Gastroesophageal sphincter (tissue), 4 donors: ENCODE results near the gene KLF2. TPM values are rescaled to one million over a fixed set of nuclear protein-coding genes. Genes with fewer than 3 reads are reported as not detected.

Experiments used
- ATAC-seq: fragments of 150-250 bp; one replicate; pipeline ENCODE4 v1.9.1; 2016; ENCODE audit warnings: mild to moderate bottlenecking, moderate library complexity
- H3K27ac ChIP-seq, 4 donors: fragments of 200-600 bp; sonication (generic) in 3 of 4; 1 replicate in 3 of 4; 2 replicates in 1 of 4; pipeline ENCODE4 v1.5.1; 2016 to 2019
- H3K27me3 ChIP-seq: fragments of 200-600 bp; sonication (generic); one replicate; pipeline ENCODE4 v1.5.1; 2019
- H3K36me3 ChIP-seq, 2 donors: fragments of 200-600 bp; sonication (generic); one replicate each; pipeline ENCODE4 v1.5.1; 2019; ENCODE audit warnings: control low read depth in 1 of 2
- H3K4me1 ChIP-seq, 3 donors: fragments of 200-600 bp; sonication (generic); 1 replicate in 2 of 3; 2 replicates in 1 of 3; pipeline ENCODE4 v1.5.1; 2016 to 2019; ENCODE audit warnings: control low read depth in 2 of 3
- H3K4me3 ChIP-seq, 2 donors: fragments of 200-600 bp; sonication (generic); one replicate each; pipeline ENCODE4 v1.5.1; 2019; ENCODE audit warnings: mild to moderate bottlenecking in 1 of 2, moderate library complexity in 1 of 2
- H3K9me3 ChIP-seq, 3 donors: fragments of 200-600 bp; sonication (generic); one replicate each; pipeline ENCODE4 v1.5.1; 2017 to 2019; ENCODE audit warnings: control low read depth in 2 of 3
- EP300 ChIP-seq: sonication (generic); formaldehyde crosslinking; IDR thresholded peaks from one replicate; pipeline ENCODE4 v1.6.1; 2017; ENCODE audit warnings: antibody characterized with exemption, mild to moderate bottlenecking
- POLR2A ChIP-seq, 2 donors: fragments of 450-650 bp; IDR thresholded peaks; one replicate each; pipeline ENCODE4 v1.6.1; 2017; ENCODE audit warnings: antibody characterized with exemption in 2 of 2, mild to moderate bottlenecking in 2 of 2, moderate library complexity in 1 of 2
- POLR2AphosphoS5 ChIP-seq: sonication (generic); formaldehyde crosslinking; IDR thresholded peaks from one replicate; pipeline ENCODE4 v1.6.1; 2017; ENCODE audit warnings: antibody characterized with exemption
- WGBS, 2 donors: methylation state at CpG; one replicate each; pipeline ENCODE4 v1.1.5; 2018; ENCODE audit warnings: low coverage in 1 of 2; 5-methylcytosine and 5-hydroxymethylcytosine counted together
- total RNA-seq, 4 donors: library from RNA; depleted of rRNA; stranded (reverse); fragments of >200 nt; gene quantifications; one replicate each; pipeline ENCODE4 v1.1.0, GENCODE V29; 2016
- TF ChIP-seq, protein P1 (sequence below), 4 experiments: fragments of 200-600 bp in 2 of 4; fragments of 450-650 bp in 2 of 4; sonication (generic) in 1 of 4; IDR thresholded peaks; one replicate each; pipeline ENCODE4 v1.5.1; 2017 to 2019; ENCODE audit warnings: antibody characterized with exemption in 4 of 4, mild to moderate bottlenecking in 2 of 4, moderate library complexity in 2 of 4

Gene KLF2
- total RNA-seq, 4 donors from 2014 or later, result 29.4 to 40.0 (median 34.9) TPM

GRCh38 chr19:16320987-16321386 is 3.6 kb upstream of the KLF2 start:
- WGBS, 2 donors, result 95% methylated on average over 2 of the region's 3 CpGs; no CpG with 5 or more reads in 1 of the 2 donors

GRCh38 chr19:16325161-16325527 is 518 bp downstream of the KLF2 start:
- WGBS, 2 donors, result 0% methylated on average over 1 of the region's 52 CpGs; no CpG with 5 or more reads in 1 of the 2 donors
- H3K36me3 ChIP-seq, result peaks cover 0 to 22% of the 10 kb centered on the region in 2 donors
- peak; percentile 0 for ATAC-seq

More at GRCh38 chr19:16320987-16321386, 3.6 kb upstream of the KLF2 start:
- Histone ChIP-seq H3K36me3 (no peaks in the 10 kb centered on the region), H3K27me3 (no peaks in the 10 kb centered on the region), H3K4me3 (no peak overlapping the region), H3K27ac (no peak overlapping the region), H3K4me1 (peaks cover 0 to 31% (median 12%) of the 10 kb centered on the region in 3 donors), H3K9me3 (no peaks in the 10 kb centered on the region)
- TF ChIP-seq, protein P1, sequence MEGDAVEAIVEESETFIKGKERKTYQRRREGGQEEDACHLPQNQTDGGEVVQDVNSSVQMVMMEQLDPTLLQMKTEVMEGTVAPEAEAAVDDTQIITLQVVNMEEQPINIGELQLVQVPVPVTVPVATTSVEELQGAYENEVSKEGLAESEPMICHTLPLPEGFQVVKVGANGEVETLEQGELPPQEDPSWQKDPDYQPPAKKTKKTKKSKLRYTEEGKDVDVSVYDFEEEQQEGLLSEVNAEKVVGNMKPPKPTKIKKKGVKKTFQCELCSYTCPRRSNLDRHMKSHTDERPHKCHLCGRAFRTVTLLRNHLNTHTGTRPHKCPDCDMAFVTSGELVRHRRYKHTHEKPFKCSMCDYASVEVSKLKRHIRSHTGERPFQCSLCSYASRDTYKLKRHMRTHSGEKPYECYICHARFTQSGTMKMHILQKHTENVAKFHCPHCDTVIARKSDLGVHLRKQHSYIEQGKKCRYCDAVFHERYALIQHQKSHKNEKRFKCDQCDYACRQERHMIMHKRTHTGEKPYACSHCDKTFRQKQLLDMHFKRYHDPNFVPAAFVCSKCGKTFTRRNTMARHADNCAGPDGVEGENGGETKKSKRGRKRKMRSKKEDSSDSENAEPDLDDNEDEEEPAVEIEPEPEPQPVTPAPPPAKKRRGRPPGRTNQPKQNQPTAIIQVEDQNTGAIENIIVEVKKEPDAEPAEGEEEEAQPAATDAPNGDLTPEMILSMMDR (IDR thresholded peaks at IDR 0.05), result no peak
- TF ChIP-seq POLR2A (IDR thresholded peaks at IDR 0.05) (no peak), EP300 (no peak), POLR2AphosphoS5 (no peak)
- no peak for ATAC-seq

DNA sequence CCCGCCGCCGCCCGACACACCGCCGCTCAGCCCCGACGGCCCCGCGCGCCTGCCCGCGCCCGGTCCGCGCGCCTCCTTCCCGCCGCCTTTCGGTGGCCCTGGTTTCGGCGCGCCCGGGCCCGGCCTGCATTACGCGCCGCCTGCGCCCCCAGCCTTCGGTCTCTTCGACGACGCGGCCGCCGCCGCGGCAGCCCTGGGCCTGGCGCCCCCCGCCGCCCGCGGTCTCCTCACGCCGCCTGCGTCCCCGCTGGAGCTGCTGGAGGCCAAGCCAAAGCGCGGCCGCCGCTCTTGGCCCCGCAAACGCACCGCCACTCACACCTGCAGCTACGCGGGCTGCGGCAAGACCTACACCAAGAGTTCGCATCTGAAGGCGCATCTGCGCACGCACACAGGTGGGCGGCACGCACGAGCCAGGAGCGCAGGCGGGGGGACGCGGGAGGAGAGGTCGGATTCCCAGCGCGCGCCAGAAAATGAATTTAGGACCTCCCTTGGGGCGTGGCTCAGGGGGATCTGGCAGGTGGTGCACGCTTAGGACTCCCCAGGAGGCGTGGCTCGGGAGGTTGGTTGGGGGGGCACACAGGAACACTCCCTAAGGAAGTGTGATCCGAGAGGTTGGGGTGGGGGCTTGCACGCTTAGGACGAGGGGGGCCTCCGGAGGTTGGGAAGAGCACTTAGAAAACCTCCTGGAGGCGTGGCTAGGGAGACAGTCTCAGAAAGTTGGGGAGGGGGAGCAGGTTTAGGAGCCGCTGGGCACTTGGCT is 1.2 kb downstream of the KLF2 start:
- WGBS, 2 donors, result 0 to 17% methylated on average over 1 to 2 of the region's 82 CpGs
- Histone ChIP-seq H3K4me3 (peak overlapping the region; percentile 72 to 78), H3K9me3 (no peaks in the 10 kb centered on the region), H3K27me3 (no peaks in the 10 kb centered on the region), H3K4me1 (peaks cover 0 to 53% (median 19%) of the 10 kb centered on the region in 3 donors), H3K36me3 (peaks cover 0 to 22% of the 10 kb centered on the region in 2 donors), H3K27ac (peak overlapping the region; percentile 94 to 98 (median 94))
- no peak for ATAC-seq
- TF ChIP-seq EP300 (no peak), POLR2A (IDR thresholded peaks at IDR 0.05) (peak; percentile 34 to 69), POLR2AphosphoS5 (peak; percentile 91)
- TF ChIP-seq, protein P1 (IDR thresholded peaks at IDR 0.05), result no peak

More at GRCh38 chr19:16325161-16325527, 518 bp downstream of the KLF2 start:
- H3K4me3 ChIP-seq, result peak overlapping the region; percentile 72 to 78
- no peak for TF ChIP-seq EP300
- TF ChIP-seq POLR2A (IDR thresholded peaks at IDR 0.05), result no peak
- TF ChIP-seq, protein P1 (IDR thresholded peaks at IDR 0.05), result peak in 2 of 4 experiments; percentile 9 to 11
- no peak for TF ChIP-seq POLR2AphosphoS5
- H3K9me3 ChIP-seq, result no peaks in the 10 kb centered on the region
- peak overlapping the region; percentile 94 to 98 (median 94) for H3K27ac ChIP-seq
- H3K4me1 ChIP-seq, result peaks cover 0 to 48% (median 19%) of the 10 kb centered on the region in 3 donors
- no peaks in the 10 kb centered on the region for H3K27me3 ChIP-seq

DNA sequence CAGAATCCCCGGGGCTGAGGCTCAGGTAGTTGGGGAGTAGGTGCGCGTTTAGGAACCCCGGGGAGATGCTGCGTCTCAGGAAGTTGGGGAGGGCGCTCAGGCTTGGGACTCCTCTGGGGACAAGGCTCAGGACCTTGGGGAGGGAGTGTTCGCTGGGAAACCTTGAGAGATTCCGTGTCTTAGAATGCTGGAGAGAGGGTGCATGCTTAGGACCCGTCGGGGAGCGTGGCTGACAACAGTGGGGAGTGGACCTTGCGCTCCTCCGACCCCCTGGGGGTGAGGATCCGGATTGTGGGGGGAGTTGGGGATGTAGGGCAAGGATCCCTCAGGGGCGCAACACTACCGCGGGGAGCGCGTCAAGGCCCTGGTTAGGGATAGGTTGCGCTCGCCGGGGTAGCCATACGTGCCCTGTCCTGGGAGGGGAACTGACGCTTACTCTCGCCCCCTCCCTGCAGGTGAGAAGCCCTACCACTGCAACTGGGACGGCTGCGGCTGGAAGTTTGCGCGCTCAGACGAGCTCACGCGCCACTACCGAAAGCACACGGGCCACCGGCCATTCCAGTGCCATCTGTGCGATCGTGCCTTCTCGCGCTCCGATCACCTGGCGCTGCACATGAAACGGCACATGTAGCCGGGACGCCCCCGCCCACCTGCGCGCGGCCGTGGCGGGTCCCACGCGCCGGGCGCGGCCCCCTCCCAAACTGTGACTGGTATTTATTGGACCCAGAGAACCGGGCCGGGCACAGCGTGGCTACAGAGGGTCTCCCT is 2.0 kb downstream of the KLF2 start:
- peaks cover 0 to 61% (median 19%) of the 10 kb centered on the region in 3 donors for H3K4me1 ChIP-seq

More for the DNA sequence above, 2.0 kb downstream of the KLF2 start:
- H3K27me3 ChIP-seq, result no peaks in the 10 kb centered on the region
- WGBS, 2 donors, result 5 to 36% methylated on average over 3 to 8 of the region's 58 CpGs
- H3K4me3 ChIP-seq, result peak overlapping the region; percentile 72 to 78
- TF ChIP-seq POLR2A (IDR thresholded peaks at IDR 0.05), result peak; percentile 36 to 50
- TF ChIP-seq, protein P1 (IDR thresholded peaks at IDR 0.05), result peak in 1 of 4 experiments; percentile 14
- TF ChIP-seq POLR2AphosphoS5, result peak; percentile 78
- no peak for TF ChIP-seq EP300
- H3K27ac ChIP-seq, result peak overlapping the region; percentile 94 to 98 (median 94)
- ATAC-seq, result no peak
- no peaks in the 10 kb centered on the region for H3K9me3 ChIP-seq
- H3K36me3 ChIP-seq, result peaks cover 0 to 22% of the 10 kb centered on the region in 2 donors
